HG03025 (cell line): Measurements from ENCODE around the gene FAF1.

Experiments used
- ATAC-seq: cut with Tn5 transposase; IDR thresholded peaks from one replicate; pipeline ENCODE4 v1.9.1; 2021; ENCODE audit warnings: mild to moderate bottlenecking, moderate library complexity; ENCODE audit not compliant: unreplicated experiment, low FRiP score

The FAF1 gene

DNA sequence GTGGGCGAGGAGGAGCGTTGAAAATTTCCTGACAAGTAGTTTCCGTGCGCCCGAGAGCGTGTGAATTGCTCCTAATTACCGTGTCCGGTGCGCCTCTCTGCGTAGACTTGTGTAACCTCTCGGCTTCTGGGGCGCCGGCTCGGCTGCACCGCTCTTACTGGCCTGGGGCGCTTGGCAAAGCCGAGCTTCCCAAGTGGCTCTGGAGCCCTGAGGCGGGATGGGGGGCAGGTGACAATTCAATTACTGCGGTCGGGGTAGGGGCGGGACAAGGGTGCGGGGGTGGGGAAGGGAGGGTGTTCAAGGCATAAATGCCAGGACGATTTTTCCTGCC is 536.4 kb downstream of the FAF1 start:
- no peak for ATAC-seq

GRCh38 chr1:50422946-50423669 is 537.0 kb downstream of the FAF1 start, which contains the start of gene DMRTA2:
DMRTA2 (minus strand) TSS chr1:50423443; CDS start chr1:50421536, 1,907 bp downstream.
- no peak for ATAC-seq

DNA sequence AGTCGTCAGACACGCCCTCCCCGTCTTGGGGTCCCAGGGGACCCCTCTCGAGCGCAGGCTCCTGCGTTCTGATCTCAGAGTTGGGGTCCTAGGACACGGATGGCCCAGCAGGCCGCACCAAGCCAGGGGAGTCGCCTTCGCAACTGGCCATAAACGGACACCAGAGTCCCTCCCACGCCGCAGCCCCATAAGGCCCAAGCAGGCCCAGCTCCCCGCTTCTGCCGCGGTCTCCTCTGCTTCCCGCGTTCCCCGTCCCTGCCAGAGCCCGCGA is 537.5 kb downstream of the FAF1 start:
- no peak for ATAC-seq

DNA sequence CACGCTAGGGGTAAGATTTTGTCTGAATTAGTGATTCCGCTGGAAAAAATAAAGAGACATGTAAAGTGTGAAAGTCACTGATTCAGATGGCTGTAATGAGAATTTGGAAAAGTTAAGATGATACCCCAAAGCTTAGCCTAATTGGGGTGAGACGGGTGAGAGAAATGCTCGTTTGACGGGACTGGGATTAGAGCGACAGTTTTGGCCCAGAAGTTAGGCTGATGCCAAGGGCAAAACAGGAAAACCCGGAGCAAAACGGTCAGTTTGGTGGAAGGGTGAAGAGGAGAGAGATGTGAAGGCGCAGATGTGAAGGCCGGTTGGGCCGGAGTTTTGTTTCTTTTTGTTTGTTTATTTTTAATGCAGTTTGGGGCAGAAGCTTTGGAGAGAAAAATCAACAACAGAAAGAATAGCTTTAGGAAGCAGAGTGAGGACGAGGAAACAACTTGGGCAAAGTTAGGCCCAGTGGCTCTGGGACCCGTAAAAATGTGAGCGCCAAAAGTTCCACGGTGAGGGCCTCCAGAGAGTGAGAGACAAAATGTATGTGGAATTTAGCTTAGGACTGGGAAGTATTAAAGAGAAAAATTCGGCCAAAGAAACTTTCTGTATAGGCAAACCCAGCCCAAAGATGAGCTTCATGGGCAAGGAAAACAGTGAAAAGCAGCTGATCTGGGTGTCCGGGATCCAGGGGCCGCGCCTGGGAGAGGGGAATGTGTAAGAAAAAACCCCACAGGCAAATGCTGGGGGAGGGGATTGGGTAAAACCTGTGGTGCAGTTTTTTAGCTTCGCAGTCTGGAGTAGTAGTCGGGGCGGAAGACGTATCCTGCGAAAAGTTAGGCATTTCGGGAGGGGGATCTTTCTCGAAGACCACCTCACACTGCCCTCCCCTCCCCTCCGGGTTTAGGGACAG is 538.0 kb downstream of the FAF1 start:
- ATAC-seq: no peak

- no peak for ATAC-seq
Observed at GRCh38 chr1:50421366-50421748, 538.7 kb downstream of the FAF1 start.

DNA sequence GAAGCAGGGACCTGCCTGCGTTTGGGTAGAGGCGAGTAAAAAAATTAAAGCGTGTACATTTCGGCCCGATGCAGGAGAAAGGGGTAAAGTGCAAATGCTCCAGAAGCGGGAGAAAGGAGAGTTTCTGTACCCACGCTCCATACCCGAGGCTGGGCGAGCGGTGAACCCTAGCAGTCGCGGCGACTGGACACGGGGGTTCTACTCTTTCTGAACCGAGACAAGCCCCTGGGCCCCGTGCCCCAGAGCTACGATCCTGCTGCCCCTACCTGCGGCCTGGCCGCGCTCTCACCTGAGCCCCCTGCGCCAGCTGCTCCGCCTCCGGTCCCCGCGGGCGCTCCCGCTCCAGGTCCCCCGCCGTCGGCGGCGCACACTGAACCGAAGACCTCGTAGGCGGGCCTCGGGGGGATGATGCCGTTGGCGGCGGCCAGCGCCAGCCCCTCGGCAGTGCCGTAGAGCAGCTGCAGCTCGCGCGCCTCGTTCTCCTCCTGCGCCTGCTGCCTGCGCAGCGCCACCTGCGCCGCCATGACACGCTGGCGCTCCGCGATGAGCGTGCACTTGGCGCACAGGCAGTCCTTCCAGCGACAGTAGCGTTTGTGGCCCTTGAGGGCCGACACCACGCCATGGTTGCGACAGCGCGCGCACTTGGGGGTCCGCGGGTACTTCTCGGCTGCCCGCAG is 539.2 kb downstream of the FAF1 start:
- ATAC-seq: no peak

GRCh38 chr1:50419907-50420677 is 540.0 kb downstream of the FAF1 start:
- no peak for ATAC-seq

DNA sequence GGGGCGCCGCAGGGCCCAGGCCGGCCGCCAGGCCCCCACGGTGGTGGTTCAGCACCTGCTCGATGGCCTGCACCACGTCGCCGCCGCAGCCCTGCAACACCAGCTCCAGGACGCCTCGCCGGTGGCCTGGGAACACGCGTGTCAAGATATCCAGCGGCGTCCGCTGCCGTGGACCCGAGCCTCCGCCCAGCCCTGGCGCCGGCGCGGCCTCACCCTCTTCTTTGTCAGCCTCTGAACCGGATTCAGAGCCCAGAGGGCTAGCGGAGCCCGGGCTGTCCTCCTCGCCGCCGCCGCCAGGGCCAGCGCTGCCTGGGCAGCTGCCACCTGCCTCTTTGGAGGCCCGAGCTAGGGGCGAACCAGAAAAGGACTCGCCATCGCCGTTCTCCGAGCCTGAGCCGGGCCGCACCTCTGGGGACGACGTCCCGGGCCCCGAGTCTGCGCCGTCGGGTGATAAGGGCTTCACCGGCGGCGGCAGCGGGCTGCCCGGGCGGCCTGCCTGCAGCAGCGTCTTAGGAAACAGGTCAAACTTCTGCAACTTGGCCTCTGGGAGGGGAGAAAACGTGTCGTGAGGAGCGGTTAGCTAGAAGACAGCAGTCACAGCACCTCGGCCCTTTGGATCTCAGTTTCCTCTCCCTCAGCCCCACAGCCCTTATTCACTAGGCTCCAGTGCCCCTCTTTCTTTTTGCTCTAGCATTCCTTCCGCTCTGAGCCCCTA is 540.7 kb downstream of the FAF1 start:
- no peak for ATAC-seq

DNA sequence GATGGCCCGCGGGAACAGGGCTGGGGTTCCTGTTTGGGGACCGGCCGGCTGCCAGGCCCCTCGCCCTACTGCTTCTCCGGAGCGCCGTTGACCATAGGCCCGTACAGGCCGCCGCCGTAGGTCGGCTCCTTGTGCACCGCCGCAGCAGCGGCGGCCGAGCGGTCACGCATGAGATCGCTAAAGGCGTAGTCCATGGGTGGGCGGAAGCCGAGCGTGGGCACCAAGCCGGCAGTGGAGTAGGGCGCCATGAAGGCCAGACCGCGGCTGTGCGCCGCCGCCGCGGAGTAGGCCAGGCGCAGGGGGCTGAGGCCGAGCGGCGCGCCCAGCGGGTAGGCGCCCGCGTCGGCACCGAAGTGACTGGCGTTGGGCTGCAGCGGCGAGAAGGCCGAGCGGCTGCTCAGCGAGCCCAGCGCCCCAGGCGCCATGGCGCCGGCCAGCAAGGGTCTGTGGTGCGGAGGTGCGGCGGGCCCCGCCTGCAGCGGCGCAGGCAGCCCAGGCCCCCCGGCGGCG is 541.4 kb downstream of the FAF1 start:
- no peak for ATAC-seq

- no peak for ATAC-seq
Observed at GRCh38 chr1:50417946-50418599, 542.0 kb downstream of the FAF1 start.

GRCh38 chr1:50417507-50417906 is 542.6 kb downstream of the FAF1 start:
- no peak for ATAC-seq

DNA sequence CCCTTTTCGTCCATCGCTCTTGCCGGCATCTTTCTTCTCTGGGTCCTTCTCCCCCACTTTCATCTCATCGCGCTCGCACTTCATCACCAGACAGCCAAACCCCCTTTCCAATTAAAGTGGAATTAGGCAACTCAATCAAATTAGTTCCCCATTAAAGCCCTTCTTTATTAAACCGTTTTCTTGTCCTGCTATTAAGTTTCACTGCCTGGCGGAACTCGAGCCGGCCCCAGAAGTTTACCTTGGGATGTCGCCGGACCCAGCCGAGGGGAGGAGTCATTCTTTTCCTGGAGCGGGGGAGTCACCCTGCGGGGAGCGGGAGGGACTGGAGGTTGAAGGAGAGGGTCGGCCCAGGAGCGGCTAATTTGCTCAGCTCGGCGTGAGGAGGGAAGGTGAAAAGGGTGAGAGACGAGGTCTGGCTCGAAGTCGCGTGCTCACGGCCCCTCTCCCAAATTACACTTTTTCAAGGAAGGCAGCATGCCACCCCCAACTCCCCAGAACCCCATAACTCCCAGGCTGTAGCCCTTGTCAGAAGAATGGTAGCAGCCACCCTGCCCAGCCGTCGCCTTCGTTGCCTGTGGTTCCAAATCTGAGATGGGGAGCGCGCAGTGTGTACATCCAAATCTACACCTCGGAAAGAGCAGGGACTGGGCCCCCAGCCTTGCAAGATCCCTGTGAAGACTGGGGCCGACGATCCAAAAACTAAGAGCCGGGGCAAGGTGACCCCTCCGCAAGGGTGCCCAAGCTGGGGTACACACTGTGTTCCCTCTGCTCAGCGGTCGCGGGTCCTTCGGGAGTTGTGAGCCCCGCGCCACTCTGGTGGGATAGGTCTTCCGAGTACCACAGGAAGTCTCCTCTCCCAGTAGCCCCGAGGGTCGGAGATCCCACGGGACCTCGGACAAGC is 543.3 kb downstream of the FAF1 start:
- no peak for ATAC-seq

GRCh38 chr1:50416150-50416527 is 543.9 kb downstream of the FAF1 start:
- ATAC-seq: no peak

GRCh38 chr1:50415235-50416149 is 544.6 kb downstream of the FAF1 start:
- no peak for ATAC-seq

GRCh38 chr1:50414853-50415234 is 545.2 kb downstream of the FAF1 start:
- ATAC-seq: no peak

DNA sequence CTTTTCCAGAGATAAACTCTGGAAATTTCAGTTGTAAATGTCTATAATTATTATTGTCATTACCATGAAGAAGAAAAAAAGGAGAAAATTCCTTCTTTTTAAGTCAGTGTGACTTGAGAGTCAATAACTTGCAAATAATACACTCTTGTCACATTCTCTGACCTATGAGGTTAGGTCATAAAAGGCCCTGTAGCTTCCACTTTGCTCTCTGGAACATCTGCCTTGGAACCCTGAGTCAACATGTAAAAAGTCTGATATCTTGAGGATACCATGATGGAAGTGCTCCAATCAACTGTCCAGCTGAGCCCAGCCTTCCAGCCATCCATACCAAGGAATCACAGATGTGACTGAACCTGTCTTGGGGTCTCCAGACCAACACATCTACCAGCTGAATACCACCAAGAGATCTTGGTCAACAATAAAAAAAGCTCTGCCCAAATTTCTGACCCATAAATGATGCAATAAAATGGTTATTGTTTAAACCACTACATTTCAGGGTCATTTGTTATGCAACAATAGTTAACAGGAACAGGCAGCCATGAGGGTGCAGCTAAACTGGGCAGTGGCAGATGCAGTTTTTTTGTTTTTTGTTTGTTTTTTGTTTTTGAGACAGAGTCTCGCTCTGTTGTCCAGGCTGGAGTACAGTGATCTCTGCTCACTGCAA is 547.1 kb downstream of the FAF1 start:
- ATAC-seq: no peak

- ATAC-seq: no peak
Observed at GRCh38 chr1:50405814-50406213, 554.3 kb downstream of the FAF1 start.
